Adrenal gland (tissue), 12 donors: ENCODE data around the gene JAGN1. TPM values are rescaled to one million over a fixed set of nuclear protein-coding genes. Genes with fewer than 3 reads are reported as not detected.
"Not testable (repeated sequence)": the region's sequence is repeated elsewhere in the genome, so short reads cannot be mapped to it uniquely, and the experiment has no call there.

Experiments used
- DNase-seq, 7 donors: peaks; one replicate each; pipeline ENCODE4 v3.0.0-alpha.2; 2019 to 2020
- H3K27ac ChIP-seq, 5 donors: fragments of 200-600 bp; sonication (generic) in 4 of 5; 1 replicate in 3 of 5; 2 replicates in 2 of 5; pipeline versions ENCODE4 v1.5.1 to v1.8.0; 2016 to 2020; ENCODE audit warnings: mild to moderate bottlenecking in 1 of 5
- H3K27me3 ChIP-seq: fragments of 200-600 bp; 2 replicates; pipeline ENCODE4 v1.8.0; 2021
- H3K36me3 ChIP-seq, 2 donors: fragments of 200-600 bp; replicated peaks in 1 of 2; 1 replicate in 1 of 2; 2 replicates in 1 of 2; pipeline versions ENCODE4 v1.5.1 to v1.8.0; 2018 to 2022
- H3K4me1 ChIP-seq, 2 donors: fragments of 200-600 bp; replicated peaks in 1 of 2; 1 replicate in 1 of 2; 2 replicates in 1 of 2; pipeline versions ENCODE4 v1.5.1 to v1.8.0; 2018 to 2021
- H3K4me3 ChIP-seq, 4 donors: fragments of 200-600 bp; sonication (generic) in 3 of 4; one replicate each; pipeline ENCODE4 v1.5.1; 2016 to 2018
- H3K9me3 ChIP-seq, 3 donors: fragments of 200-600 bp; sonication (generic) in 1 of 3; replicated peaks in 1 of 3; 1 replicate in 2 of 3; 2 replicates in 1 of 3; pipeline versions ENCODE4 v1.5.1 to v1.8.0; 2016 to 2021
- POLR2A ChIP-seq, 2 donors: fragments of 450-650 bp; IDR thresholded peaks; one replicate each; pipeline ENCODE4 v1.6.1; 2017; ENCODE audit warnings: antibody characterized with exemption in 2 of 2, mild to moderate bottlenecking in 2 of 2, moderate library complexity in 1 of 2
- WGBS, 4 donors: extraction: QIAGEN DNeasy Blood & Tissue Kit in 2 of 4; methylation state at CpG; one replicate each; pipeline versions ENCODE4 v1.1.5 to v1.1.7; 2013 to 2017; 5-methylcytosine and 5-hydroxymethylcytosine counted together
- intact Hi-C, 2 donors: fragments of 100-400 bp; cut with DNase I; formaldehyde crosslinking; loops; one replicate each; pipeline versions ENCODE4 v1.14.1 to v1.15.0; 2022 to 2023
- polyA plus RNA-seq, 3 donors: library from polyadenylated mRNA; stranded (reverse); fragments of 200-250 nt in 2 of 3; fragments of 350-450 nt in 1 of 3; fragmentation: Illumina TruSeq in 1 of 3; extraction: RNeasy Lipid Tissue Mini Kit (QIAGEN cat#74804) in 1 of 3; gene quantifications; one replicate each; pipeline ENCODE4 v1.2.3, GENCODE V29; 2013 to 2014
- total RNA-seq, 9 donors: library from RNA; depleted of rRNA in 4 of 9; stranded (reverse); fragments of >200 nt in 4 of 9; fragments of 120-200 nt in 1 of 9; fragmentation: NEBNext Ultra II Directional in 1 of 9; extraction: Animal tissue kit (Norgen Biotek cat#: 25700) in 1 of 9; gene quantifications; one replicate each; pipeline versions ENCODE4 v1.1.0 to v1.2.4, GENCODE V29; 2013 to 2023
- TF ChIP-seq, protein P1 (sequence below), 6 experiments: fragments of 450-650 bp in 4 of 6; fragments of 200-600 bp in 2 of 6; sonication (generic) in 1 of 6; IDR thresholded peaks; 1 replicate in 5 of 6; 2 replicates in 1 of 6; pipeline versions ENCODE4 v1.5.1 to v1.8.0; 2016 to 2021; ENCODE audit warnings: antibody characterized with exemption in 6 of 6, mild to moderate bottlenecking in 2 of 6, moderate library complexity in 1 of 6
- donor health status: healthy with polysubstance abuse.
- donor health status: Bipolar disorder and iron deficiency.
- donor health status: DM: yes; HTN: yes; CAD: no.
- donor health status: DM: no; HTN: no; CAD: no.
- donor health status: DM: no; HTN: no; CAD: no.
- donor health status: DM: yes; HTN: yes; CAD: no.

Gene JAGN1
- total and polyA plus RNA-seq, 12 donors = 31.4 to 116 (median 60.7) TPM

DNA sequence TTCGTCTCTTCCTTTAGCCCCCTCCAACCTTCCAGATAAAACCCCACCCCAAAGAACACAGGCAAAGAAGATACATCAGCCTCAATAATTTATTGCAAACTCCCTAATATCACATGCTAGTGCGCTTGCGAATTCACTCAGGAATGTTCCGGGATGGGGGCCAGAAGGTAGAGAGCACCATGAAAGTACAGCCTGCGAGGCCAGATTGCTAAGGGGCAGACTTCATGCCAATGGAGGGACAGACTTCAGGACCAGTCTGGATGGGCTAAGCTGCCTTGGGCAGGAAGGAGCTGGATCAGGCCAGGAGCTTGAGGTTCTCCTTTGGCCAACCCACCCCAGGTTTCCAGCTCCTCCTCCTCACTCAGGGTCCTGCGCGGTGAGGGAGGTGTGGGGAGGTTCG, 23.8 kb upstream of the JAGN1 start:
- TF ChIP-seq POLR2A (IDR thresholded peaks at IDR 0.05) = no peak
- TF ChIP-seq, protein P1, sequence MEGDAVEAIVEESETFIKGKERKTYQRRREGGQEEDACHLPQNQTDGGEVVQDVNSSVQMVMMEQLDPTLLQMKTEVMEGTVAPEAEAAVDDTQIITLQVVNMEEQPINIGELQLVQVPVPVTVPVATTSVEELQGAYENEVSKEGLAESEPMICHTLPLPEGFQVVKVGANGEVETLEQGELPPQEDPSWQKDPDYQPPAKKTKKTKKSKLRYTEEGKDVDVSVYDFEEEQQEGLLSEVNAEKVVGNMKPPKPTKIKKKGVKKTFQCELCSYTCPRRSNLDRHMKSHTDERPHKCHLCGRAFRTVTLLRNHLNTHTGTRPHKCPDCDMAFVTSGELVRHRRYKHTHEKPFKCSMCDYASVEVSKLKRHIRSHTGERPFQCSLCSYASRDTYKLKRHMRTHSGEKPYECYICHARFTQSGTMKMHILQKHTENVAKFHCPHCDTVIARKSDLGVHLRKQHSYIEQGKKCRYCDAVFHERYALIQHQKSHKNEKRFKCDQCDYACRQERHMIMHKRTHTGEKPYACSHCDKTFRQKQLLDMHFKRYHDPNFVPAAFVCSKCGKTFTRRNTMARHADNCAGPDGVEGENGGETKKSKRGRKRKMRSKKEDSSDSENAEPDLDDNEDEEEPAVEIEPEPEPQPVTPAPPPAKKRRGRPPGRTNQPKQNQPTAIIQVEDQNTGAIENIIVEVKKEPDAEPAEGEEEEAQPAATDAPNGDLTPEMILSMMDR (IDR thresholded peaks at IDR 0.05) = no peak
- Histone ChIP-seq H3K9me3 (no peaks in the 10 kb centered on the region), H3K27ac (peak overlapping the region in 1 of 5 donors; percentile 30), H3K36me3 (no peaks in the 10 kb centered on the region), H3K4me3 (no peak overlapping the region), H3K27me3 (no peaks in the 10 kb centered on the region), H3K4me1 (peaks cover 19 to 24% of the 10 kb centered on the region in 2 donors)
- 77 to 93% (median 83%) methylated on average over 7 to 8 of the region's 8 CpGs for WGBS, 4 donors
- intact Hi-C loops = no loop called here
- peak in 5 of 7 donors; percentile 32 to 71 (median 44) for DNase-seq

DNA sequence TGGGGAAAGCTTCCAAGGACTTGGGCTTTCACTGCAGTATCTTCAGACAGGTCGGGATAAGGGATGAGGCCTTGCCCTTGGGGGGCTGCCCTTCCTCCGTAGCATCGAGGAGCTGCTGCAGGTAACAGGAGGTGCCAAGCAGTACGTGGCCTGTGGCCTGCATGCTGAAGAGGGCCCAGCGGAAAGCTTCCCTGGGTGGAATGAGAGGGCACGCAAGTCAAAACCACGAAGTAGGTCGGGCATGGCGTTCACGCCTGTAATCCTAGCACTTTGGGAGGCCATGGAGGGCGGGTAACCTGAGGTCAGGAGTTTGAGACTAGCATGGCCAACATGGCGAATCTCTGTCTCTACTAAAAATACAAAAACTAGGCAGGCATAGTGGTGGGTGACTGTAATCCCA, 23.3 kb upstream of the JAGN1 start:
- Histone ChIP-seq H3K27ac (peak overlapping the region in 1 of 5 donors; percentile 30), H3K36me3 (no peaks in the 10 kb centered on the region), H3K9me3 (no peaks in the 10 kb centered on the region), H3K27me3 (no peaks in the 10 kb centered on the region), H3K4me3 (no peak overlapping the region), H3K4me1 (peaks cover 19 to 24% of the 10 kb centered on the region in 2 donors)
- TF ChIP-seq, protein P1 (IDR thresholded peaks at IDR 0.05) = no peak
- no peak for TF ChIP-seq POLR2A (IDR thresholded peaks at IDR 0.05)
- WGBS, 4 donors = 88 to 93% (median 91%) methylated on average over 12 of the region's 12 CpGs
- DNase-seq = no peak
- intact Hi-C loops = no loop called here

DNA sequence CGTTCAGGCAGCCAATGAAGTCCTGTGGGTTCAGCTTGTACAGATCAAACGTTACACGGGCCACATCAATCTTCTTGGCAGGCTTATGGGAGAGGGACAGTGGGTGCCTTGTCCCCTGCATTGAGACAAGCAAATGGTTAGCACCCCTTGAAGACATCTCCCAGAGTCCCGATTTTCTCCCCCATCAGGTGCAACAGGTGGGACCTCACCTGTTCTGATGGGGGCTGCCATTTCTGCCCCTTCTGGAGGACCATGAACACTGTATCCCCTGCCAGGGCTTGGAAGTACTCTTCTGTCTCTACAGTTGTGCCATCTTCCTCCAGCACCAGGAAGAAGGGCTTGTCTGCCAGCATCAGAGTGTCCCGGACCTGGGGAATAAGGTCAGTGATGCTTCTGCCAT, 20.5 kb upstream of the JAGN1 start:
- Histone ChIP-seq H3K4me3 (no peak overlapping the region), H3K9me3 (no peaks in the 10 kb centered on the region), H3K36me3 (no peaks in the 10 kb centered on the region), H3K27me3 (no peaks in the 10 kb centered on the region), H3K27ac (no peak overlapping the region), H3K4me1 (peaks cover 5 to 10% of the 10 kb centered on the region in 2 donors)
- DNase-seq = no peak
- intact Hi-C loops = no loop called here
- TF ChIP-seq, protein P1 (IDR thresholded peaks at IDR 0.05) = no peak
- no peak for TF ChIP-seq POLR2A (IDR thresholded peaks at IDR 0.05)
- 72 to 77% (median 75%) methylated on average over 5 of the region's 5 CpGs for WGBS, 4 donors

DNA sequence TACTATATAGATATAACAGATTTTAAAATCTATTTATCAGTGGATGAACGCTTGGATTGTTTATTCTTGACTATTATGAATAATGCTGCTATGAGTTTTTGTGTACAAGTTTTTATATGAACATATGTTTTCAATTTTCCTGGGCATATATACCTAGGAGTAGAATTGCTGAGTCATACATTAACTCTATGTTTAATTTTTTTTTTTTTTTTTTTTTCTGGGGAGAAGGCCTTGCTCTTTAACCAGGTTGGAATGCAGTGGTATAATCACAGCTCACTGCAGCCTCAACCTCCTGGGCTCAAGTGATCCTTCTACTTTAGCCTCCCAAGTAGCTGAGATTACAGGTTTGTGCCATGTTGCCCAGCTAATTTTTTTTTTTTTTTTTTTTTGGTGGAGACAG, 19.4 kb upstream of the JAGN1 start:
- H3K4me1 ChIP-seq = peaks cover 0 to 5% of the 10 kb centered on the region in 2 donors
- no peak for DNase-seq
- H3K36me3 ChIP-seq = no peaks in the 10 kb centered on the region
- H3K27me3 ChIP-seq = no peaks in the 10 kb centered on the region
- intact Hi-C loops = no loop called here
- WGBS, 4 donors = 46 to 100% (median 73%) methylated on average over 1 of the region's 1 CpG
- H3K9me3 ChIP-seq = no peaks in the 10 kb centered on the region
- no peak overlapping the region for H3K27ac ChIP-seq
- TF ChIP-seq, protein P1 (IDR thresholded peaks at IDR 0.05) = no peak
- no peak for TF ChIP-seq POLR2A (IDR thresholded peaks at IDR 0.05)
- no peak overlapping the region for H3K4me3 ChIP-seq

DNA sequence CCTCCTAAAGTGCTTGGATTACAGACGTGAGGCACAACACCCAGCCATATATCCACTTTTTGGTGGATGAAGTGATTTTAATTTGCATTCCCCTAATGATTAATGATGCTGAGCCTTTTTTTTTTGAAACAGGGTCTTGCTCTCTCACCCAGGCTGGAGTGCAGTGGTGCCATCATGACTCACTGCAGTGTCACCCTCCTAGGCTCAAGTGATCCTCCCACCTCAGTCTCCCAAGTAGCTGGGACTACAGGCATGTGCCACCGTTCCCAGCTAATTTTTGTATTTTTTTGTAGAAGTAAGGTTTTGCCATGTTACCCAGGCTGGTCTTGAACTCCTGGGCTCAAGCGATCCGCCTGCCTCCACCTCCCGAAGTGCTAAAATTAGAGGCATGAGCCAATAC, 18.3 kb upstream of the JAGN1 start:
- DNase-seq, H3K27me3 ChIP-seq, H3K27ac ChIP-seq, intact Hi-C loops, H3K36me3 ChIP-seq, H3K4me3 ChIP-seq, H3K9me3 ChIP-seq, H3K4me1 ChIP-seq: not testable (repeated sequence)
- 86 to 98% (median 91%) methylated on average over 5 of the region's 5 CpGs for WGBS, 4 donors
